Measurements from ENCODE around the gene MAGI2.

DNA sequence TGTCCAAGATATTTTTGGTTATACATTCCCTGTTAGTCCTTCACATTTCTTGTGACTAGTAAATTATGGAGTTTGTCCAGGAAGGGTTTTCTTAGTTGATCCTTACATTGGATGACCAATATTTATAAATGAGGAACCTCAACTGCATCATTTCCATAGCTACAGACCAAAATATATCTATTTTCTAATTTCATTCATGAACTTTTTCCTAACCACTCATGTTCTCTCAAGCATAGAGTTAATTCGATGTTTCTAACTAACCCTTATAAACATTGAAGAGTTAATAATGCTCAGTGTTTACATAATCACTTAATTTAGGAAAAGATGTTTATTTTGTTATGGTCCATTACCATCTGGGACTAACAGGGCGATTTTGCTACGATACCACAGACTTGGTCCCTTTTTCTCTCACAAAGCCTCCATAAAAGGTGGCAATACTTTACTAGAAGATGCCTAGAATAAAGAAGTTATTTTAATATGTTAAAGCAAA, 591.0 kb downstream of the MAGI2 start:
- TF ChIP-seq, protein P1, sequence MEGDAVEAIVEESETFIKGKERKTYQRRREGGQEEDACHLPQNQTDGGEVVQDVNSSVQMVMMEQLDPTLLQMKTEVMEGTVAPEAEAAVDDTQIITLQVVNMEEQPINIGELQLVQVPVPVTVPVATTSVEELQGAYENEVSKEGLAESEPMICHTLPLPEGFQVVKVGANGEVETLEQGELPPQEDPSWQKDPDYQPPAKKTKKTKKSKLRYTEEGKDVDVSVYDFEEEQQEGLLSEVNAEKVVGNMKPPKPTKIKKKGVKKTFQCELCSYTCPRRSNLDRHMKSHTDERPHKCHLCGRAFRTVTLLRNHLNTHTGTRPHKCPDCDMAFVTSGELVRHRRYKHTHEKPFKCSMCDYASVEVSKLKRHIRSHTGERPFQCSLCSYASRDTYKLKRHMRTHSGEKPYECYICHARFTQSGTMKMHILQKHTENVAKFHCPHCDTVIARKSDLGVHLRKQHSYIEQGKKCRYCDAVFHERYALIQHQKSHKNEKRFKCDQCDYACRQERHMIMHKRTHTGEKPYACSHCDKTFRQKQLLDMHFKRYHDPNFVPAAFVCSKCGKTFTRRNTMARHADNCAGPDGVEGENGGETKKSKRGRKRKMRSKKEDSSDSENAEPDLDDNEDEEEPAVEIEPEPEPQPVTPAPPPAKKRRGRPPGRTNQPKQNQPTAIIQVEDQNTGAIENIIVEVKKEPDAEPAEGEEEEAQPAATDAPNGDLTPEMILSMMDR (conservative IDR thresholded peaks at IDR 0.05; ENCODE audit: low read depth, low read length): no peak
- no peak for TF ChIP-seq EZH2 (IDR thresholded peaks at IDR 0.05; ENCODE audit: borderline replicate concordance, low read depth, low read length, poor library complexity, severe bottlenecking)

Data from A673 (cell line).